ENCODE data around the gene CNTN5.
"Not testable (repeated sequence)": the region's sequence is repeated elsewhere in the genome, so short reads cannot be mapped to it uniquely, and the experiment has no call there.

CNTN5 gene

GRCh38 chr11:99098751-99099150 lies 78.0 kb downstream of the CNTN5 start:
- DNase-seq (ENCODE audit: low read depth) = no peak
- H3K4me3 ChIP-seq (ENCODE audit: low read length) = no peak overlapping the region
- no peak for TF ChIP-seq CTCF (conservative IDR thresholded peaks at IDR 0.05; ENCODE audit: low read length)

GRCh38 chr11:99117603-99118002 lies 96.9 kb downstream of the CNTN5 start:
- no peak for TF ChIP-seq CTCF (conservative IDR thresholded peaks at IDR 0.05; ENCODE audit: low read length)
- DNase-seq (ENCODE audit: low read depth) = no peak
- H3K4me3 ChIP-seq (ENCODE audit: low read length) = no peak overlapping the region

GRCh38 chr11:99133862-99134261 lies 113.1 kb downstream of the CNTN5 start:
- DNase-seq (ENCODE audit: low read depth); H3K4me3 ChIP-seq (ENCODE audit: low read length): not testable (repeated sequence)

GRCh38 chr11:99135508-99135907 lies 114.8 kb downstream of the CNTN5 start:
- TF ChIP-seq CTCF (conservative IDR thresholded peaks at IDR 0.05; ENCODE audit: low read length) = no peak
- DNase-seq (ENCODE audit: low read depth) = no peak
- no peak overlapping the region for H3K4me3 ChIP-seq (ENCODE audit: low read length)

- no peak overlapping the region for H3K4me3 ChIP-seq (ENCODE audit: low read length)
- no peak for TF ChIP-seq CTCF (conservative IDR thresholded peaks at IDR 0.05; ENCODE audit: low read length)
- DNase-seq (ENCODE audit: low read depth) = no peak
These were observed 121.5 kb downstream of the CNTN5 start for GRCh38 chr11:99142237-99142636.

GRCh38 chr11:99148352-99148751 lies 127.6 kb downstream of the CNTN5 start:
- no peak for DNase-seq (ENCODE audit: low read depth)
- no peak for TF ChIP-seq CTCF (conservative IDR thresholded peaks at IDR 0.05; ENCODE audit: low read length)
- no peak overlapping the region for H3K4me3 ChIP-seq (ENCODE audit: low read length)

- H3K4me3 ChIP-seq (ENCODE audit: low read length) = no peak overlapping the region
- TF ChIP-seq CTCF (conservative IDR thresholded peaks at IDR 0.05; ENCODE audit: low read length) = no peak
- no peak for DNase-seq (ENCODE audit: low read depth)
These were observed 133.5 kb downstream of the CNTN5 start for GRCh38 chr11:99154277-99154676.

GRCh38 chr11:99160447-99160846 lies 139.7 kb downstream of the CNTN5 start:
- no peak for DNase-seq (ENCODE audit: low read depth)
- no peak for TF ChIP-seq CTCF (conservative IDR thresholded peaks at IDR 0.05; ENCODE audit: low read length)
- no peak overlapping the region for H3K4me3 ChIP-seq (ENCODE audit: low read length)

All from AG10803 (cell line).